Spleen (tissue), 11 donors: ENCODE measurements around the gene ALAS2. TPM values are rescaled to one million over a fixed set of nuclear protein-coding genes. Genes with fewer than 3 reads are reported as not detected.

ENCODE experiments used
- DNase-seq: peaks from one replicate; pipeline ENCODE4 v3.0.0-alpha.2; 2020
- H3K27ac ChIP-seq, 8 donors: fragments of 200-600 bp; sonication (generic) in 7 of 8; 1 replicate in 4 of 8; 2 replicates in 4 of 8; pipeline versions ENCODE4 v1.5.0 to v1.8.0; 2016 to 2021; ENCODE audit warnings: inconsistent platforms in 4 of 8, mild to moderate bottlenecking in 4 of 8, moderate library complexity in 1 of 8
- H3K27me3 ChIP-seq, 7 donors: fragments of 200-600 bp; sonication (generic) in 6 of 7; replicated peaks in 1 of 7; 1 replicate in 4 of 7; 2 replicates in 3 of 7; pipeline versions ENCODE4 v1.5.0 to v1.8.0; 2016 to 2021; ENCODE audit warnings: inconsistent platforms in 3 of 7, mild to moderate bottlenecking in 1 of 7
- H3K36me3 ChIP-seq, 6 donors: fragments of 200-600 bp; sonication (generic) in 5 of 6; 1 replicate in 4 of 6; 2 replicates in 2 of 6; pipeline versions ENCODE4 v1.5.0 to v1.8.0; 2016 to 2021; ENCODE audit warnings: inconsistent platforms in 2 of 6
- H3K4me1 ChIP-seq, 6 donors: fragments of 200-600 bp; sonication (generic) in 5 of 6; 1 replicate in 3 of 6; 2 replicates in 3 of 6; pipeline versions ENCODE4 v1.5.0 to v1.8.0; 2016 to 2021; ENCODE audit warnings: inconsistent platforms in 3 of 6
- H3K4me3 ChIP-seq, 8 donors: fragments of 200-600 bp; sonication (generic) in 7 of 8; 1 replicate in 4 of 8; 2 replicates in 4 of 8; pipeline versions ENCODE4 v1.5.0 to v1.8.0; 2016 to 2021; ENCODE audit warnings: inconsistent platforms in 4 of 8, mild to moderate bottlenecking in 4 of 8, moderate library complexity in 2 of 8
- H3K9me3 ChIP-seq, 8 donors: fragments of 200-600 bp; sonication (generic) in 7 of 8; 1 replicate in 4 of 8; 2 replicates in 4 of 8; pipeline versions ENCODE4 v1.5.0 to v1.8.0; 2016 to 2021; ENCODE audit warnings: inconsistent platforms in 4 of 8
- POLR2A ChIP-seq, 3 donors: fragments of 450-650 bp; IDR thresholded peaks; one replicate each; pipeline ENCODE4 v1.5.1; 2017; ENCODE audit warnings: antibody characterized with exemption in 3 of 3, mild to moderate bottlenecking in 1 of 3
- POLR2AphosphoS5 ChIP-seq, 3 donors: sonication (generic); formaldehyde crosslinking; IDR thresholded peaks; one replicate each; pipeline ENCODE4 v1.5.1; 2017; ENCODE audit warnings: antibody characterized with exemption in 3 of 3
- WGBS, 5 donors: extraction: QIAGEN DNeasy Blood & Tissue Kit in 3 of 5; methylation state at CpG; one replicate each; pipeline versions ENCODE4 v1.1.5 to v1.1.7; 2013 to 2018; 5-methylcytosine and 5-hydroxymethylcytosine counted together
- intact Hi-C: fragments of 100-400 bp; cut with DNase I; formaldehyde crosslinking; loops from one replicate; pipeline ENCODE4 v1.15.0; 2023; ENCODE audit warnings: low total_unique reads
- polyA plus RNA-seq, 3 donors: library from polyadenylated mRNA; stranded (reverse); fragments of 200-250 nt; gene quantifications; one replicate each; pipeline ENCODE4 v1.2.1, GENCODE V29; 2013
- total RNA-seq, 7 donors: library from RNA; depleted of rRNA in 3 of 7; stranded (reverse); fragments of >200 nt in 3 of 7; fragmentation: NEBNext Ultra II Directional in 4 of 7; extraction: Animal tissue kit (Norgen Biotek cat#: 25700) in 4 of 7; gene quantifications; one replicate each; pipeline versions ENCODE4 v1.1.0 to v1.2.1, GENCODE V29; 2016 to 2021
- TF ChIP-seq, protein P1 (sequence below), 11 experiments: fragments of 200-600 bp in 7 of 11; fragments of 450-650 bp in 4 of 11; sonication (generic) in 4 of 11; IDR thresholded peaks in 8 of 11; conservative IDR thresholded peaks in 3 of 11; 1 replicate in 7 of 11; 2 replicates in 4 of 11; pipeline versions ENCODE4 v1.4.0 to v1.8.0; 2016 to 2021; ENCODE audit warnings: antibody characterized with exemption in 11 of 11, inconsistent platforms in 4 of 11, mild to moderate bottlenecking in 1 of 11
- donor health status: healthy with polysubstance abuse.
- donor health status: DM: no; HTN: no; CAD: no; lungs with moderate emphysema.
- donor health status: DM: no; HTN: no; CAD: no.
- donor health status: Bipolar disorder and iron deficiency.
- donor health status: healthy.
- donor health status: DM: no; HTN: no; CAD: no.
- donor health status: DM: yes; HTN: yes; CAD: no.

The ALAS2 gene
- total and polyA plus RNA-seq, 10 donors = 0.46 to 206 (median 7.9) TPM

DNA sequence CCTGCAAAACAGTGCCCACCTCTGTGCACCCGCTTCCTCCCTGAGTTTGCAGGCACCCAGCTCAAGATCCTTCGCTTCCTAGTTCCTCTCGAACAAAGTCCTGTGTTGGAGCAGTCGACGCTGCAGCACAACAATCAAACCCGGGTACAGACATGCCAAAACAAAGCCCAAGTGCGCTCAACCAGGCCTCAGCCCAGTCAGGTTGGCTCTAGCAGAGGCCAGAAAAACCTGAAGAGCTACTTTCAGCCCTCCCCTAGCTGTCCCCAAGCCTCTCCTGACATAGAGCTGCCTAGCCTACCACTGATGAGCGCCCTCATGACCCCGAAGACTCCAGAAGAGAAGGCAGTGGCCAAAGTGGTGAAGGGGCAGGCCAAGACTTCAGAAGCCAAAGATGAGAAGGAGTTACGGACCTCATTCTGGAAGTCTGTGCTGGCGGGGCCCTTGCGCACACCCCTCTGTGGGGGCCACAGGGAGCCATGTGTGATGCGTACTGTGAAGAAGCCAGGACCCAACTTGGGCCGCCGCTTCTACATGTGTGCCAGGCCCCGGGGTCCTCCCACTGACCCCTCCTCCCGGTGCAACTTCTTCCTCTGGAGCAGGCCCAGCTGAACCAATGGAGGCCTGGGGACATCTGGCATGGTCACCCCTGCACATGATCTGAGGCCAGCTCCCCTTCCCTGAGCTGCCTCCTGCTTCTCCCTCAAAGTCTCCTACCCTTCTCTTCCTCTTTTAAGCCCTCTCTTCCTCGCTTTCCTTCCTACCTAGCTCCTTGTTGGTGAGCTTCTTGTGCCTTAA lies 23.8 kb downstream of the ALAS2 start:
- DNase-seq = no peak
- Histone ChIP-seq H3K9me3 (no peaks in the 10 kb centered on the region), H3K36me3 (peaks cover 0 to 59% (median 22%) of the 10 kb centered on the region in 6 donors), H3K4me3 (no peak overlapping the region), H3K4me1 (peaks cover 0 to 9% (median 0%) of the 10 kb centered on the region in 6 donors), H3K27ac (no peak overlapping the region), H3K27me3 (no peaks in the 10 kb centered on the region)
- 80 to 98% (median 87%) methylated on average over 1 to 18 of the region's 18 CpGs for WGBS, 5 donors
- intact Hi-C loops = no loop called here
- TF ChIP-seq POLR2AphosphoS5 (IDR thresholded peaks at IDR 0.05) (no peak), POLR2A (IDR thresholded peaks at IDR 0.05) (no peak)
- TF ChIP-seq, protein P1, sequence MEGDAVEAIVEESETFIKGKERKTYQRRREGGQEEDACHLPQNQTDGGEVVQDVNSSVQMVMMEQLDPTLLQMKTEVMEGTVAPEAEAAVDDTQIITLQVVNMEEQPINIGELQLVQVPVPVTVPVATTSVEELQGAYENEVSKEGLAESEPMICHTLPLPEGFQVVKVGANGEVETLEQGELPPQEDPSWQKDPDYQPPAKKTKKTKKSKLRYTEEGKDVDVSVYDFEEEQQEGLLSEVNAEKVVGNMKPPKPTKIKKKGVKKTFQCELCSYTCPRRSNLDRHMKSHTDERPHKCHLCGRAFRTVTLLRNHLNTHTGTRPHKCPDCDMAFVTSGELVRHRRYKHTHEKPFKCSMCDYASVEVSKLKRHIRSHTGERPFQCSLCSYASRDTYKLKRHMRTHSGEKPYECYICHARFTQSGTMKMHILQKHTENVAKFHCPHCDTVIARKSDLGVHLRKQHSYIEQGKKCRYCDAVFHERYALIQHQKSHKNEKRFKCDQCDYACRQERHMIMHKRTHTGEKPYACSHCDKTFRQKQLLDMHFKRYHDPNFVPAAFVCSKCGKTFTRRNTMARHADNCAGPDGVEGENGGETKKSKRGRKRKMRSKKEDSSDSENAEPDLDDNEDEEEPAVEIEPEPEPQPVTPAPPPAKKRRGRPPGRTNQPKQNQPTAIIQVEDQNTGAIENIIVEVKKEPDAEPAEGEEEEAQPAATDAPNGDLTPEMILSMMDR (IDR thresholded peaks at IDR 0.05 in 8 of 11, conservative IDR thresholded peaks at IDR 0.05 in 3 of 11) = no peak

DNA sequence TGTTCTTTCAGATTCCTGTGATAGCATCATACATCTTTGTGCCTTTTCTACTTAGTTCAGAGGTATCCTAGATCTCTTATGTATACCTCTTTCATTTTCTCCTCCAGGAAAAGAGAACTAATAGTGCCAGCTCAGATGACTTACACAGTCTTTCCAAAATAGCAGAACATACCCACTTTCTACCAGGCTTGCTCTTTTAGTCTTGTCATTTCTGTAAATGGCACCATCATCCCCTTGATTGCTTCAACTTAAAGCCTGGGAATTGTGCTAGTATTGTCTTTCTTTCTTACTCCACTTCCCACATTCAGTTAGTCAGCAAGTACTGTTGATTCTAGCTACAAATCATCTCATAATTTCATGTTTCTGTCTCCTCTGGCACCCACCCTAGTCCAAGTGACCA lies 25.5 kb downstream of the ALAS2 start:
- Histone ChIP-seq H3K27me3 (no peaks in the 10 kb centered on the region), H3K4me3 (no peak overlapping the region), H3K4me1 (peaks cover 0 to 24% (median 9%) of the 10 kb centered on the region in 6 donors), H3K36me3 (peaks cover 0 to 61% (median 22%) of the 10 kb centered on the region in 6 donors), H3K9me3 (no peaks in the 10 kb centered on the region), H3K27ac (no peak overlapping the region)
- intact Hi-C loops = no loop called here
- TF ChIP-seq, protein P1 (IDR thresholded peaks at IDR 0.05 in 8 of 11, conservative IDR thresholded peaks at IDR 0.05 in 3 of 11) = no peak
- TF ChIP-seq POLR2A (IDR thresholded peaks at IDR 0.05) (no peak), POLR2AphosphoS5 (IDR thresholded peaks at IDR 0.05) (no peak)
- no peak for DNase-seq

DNA sequence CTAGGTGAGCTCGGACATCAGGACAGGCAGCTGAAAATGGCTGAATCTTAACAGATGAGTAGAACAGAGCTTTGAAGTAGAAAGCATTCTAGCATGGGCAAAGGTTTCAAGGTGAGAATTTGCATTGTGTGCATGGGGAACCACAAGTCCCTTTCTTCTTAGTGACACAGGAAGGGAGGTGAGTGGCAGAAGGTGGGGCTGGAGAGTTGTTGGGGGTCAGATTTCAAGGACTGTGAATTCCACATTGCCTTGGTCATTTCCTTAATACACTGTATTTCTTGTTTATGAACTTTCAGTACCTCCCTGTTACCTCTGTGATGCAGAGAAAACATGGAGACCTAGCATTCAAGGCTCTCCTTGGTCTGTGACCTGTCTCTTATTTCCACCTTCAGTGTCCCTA lies 26.5 kb downstream of the ALAS2 start:
- Histone ChIP-seq H3K4me1 (peaks cover 0 to 26% (median 11%) of the 10 kb centered on the region in 6 donors), H3K27ac (no peak overlapping the region), H3K27me3 (no peaks in the 10 kb centered on the region), H3K36me3 (peaks cover 0 to 61% (median 22%) of the 10 kb centered on the region in 6 donors), H3K9me3 (no peaks in the 10 kb centered on the region), H3K4me3 (no peak overlapping the region)
- DNase-seq = no peak
- no peak for TF ChIP-seq POLR2A (IDR thresholded peaks at IDR 0.05)
- TF ChIP-seq, protein P1 (IDR thresholded peaks at IDR 0.05 in 8 of 11, conservative IDR thresholded peaks at IDR 0.05 in 3 of 11) = no peak
- TF ChIP-seq POLR2AphosphoS5 (IDR thresholded peaks at IDR 0.05) = no peak
- intact Hi-C loops = no loop called here
- 83 to 100% (median 88%) methylated on average over 1 of the region's 1 CpG for WGBS, 5 donors
